T-cell (primary cell): Measurements from ENCODE around the gene CACNA2D4. TPM values are rescaled to one million over a fixed set of nuclear protein-coding genes. Genes with fewer than 3 reads are reported as not detected.

ENCODE experiments used
- ATAC-seq, 4 experiments: fragments of 200-7000 bp in 3 of 4; fragments of 150-1000 bp in 1 of 4; cut with Tn5 transposase; replicated peaks in 1 of 4; 1 replicate in 3 of 4; 2 replicates in 1 of 4; pipeline ENCODE4 v1.10.0; 2021; ENCODE audit warnings: moderate library complexity in 3 of 4, mild to moderate bottlenecking in 2 of 4, moderate number of reproducible peaks in 1 of 4
- CTCF ChIA-PET, 2 donors: fragments of 300-600 bp; sonication (Branson Sonifier 250); formaldehyde crosslinking; loops; one replicate each; lab custom pipeline; 2022; ENCODE audit warnings: antibody characterized with exemption in 2 of 2; lab: Charles Lee
- POLR2A ChIA-PET, 2 donors: fragments of 300-600 bp; sonication (Branson Sonifier 250); formaldehyde crosslinking; loops; one replicate each; lab custom pipeline; 2022; ENCODE audit warnings: antibody characterized with exemption in 2 of 2; lab: Charles Lee
- DNase-seq, 35 experiments: peaks; one replicate each; pipeline versions ENCODE4 v3.0.0 to v3.0.0-alpha.2; 2013 to 2023
- H3K27ac ChIP-seq: one replicate; pipeline ENCODE4 v1.5.1; 2013; ENCODE audit warnings: low read length
- H3K27me3 ChIP-seq, 2 experiments: replicated peaks in 1 of 2; 1 replicate in 1 of 2; 2 replicates in 1 of 2; pipeline versions ENCODE4 v1.6.1 to v1.7.0; 2013; ENCODE audit warnings: low read length in 1 of 2, mixed read lengths in 1 of 2; ENCODE audit not compliant: control insufficient read depth in 2 of 2, insufficient read depth in 2 of 2; ENCODE audit errors: extremely low read depth in 1 of 2
- H3K36me3 ChIP-seq, 2 donors: 1 replicate in 1 of 2; 2 replicates in 1 of 2; pipeline versions ENCODE4 v1.6.1 to v1.7.0; 2013; ENCODE audit warnings: low read length in 1 of 2; ENCODE audit not compliant: control insufficient read depth in 2 of 2, insufficient read depth in 1 of 2; ENCODE audit errors: extremely low read depth in 1 of 2
- H3K4me1 ChIP-seq, 2 experiments: 1 replicate in 1 of 2; 2 replicates in 1 of 2; pipeline versions ENCODE4 v1.6.1 to v1.7.0; 2013; ENCODE audit warnings: low read length in 2 of 2, mixed read lengths in 1 of 2; ENCODE audit not compliant: insufficient read depth in 2 of 2, control insufficient read depth in 1 of 2; ENCODE audit errors: extremely low read depth in 1 of 2
- H3K4me3 ChIP-seq, 2 donors: 1 replicate in 1 of 2; 2 replicates in 1 of 2; pipeline versions ENCODE4 v1.5.1 to v1.7.0; 2013; ENCODE audit warnings: mild to moderate bottlenecking in 2 of 2, low read length in 1 of 2, moderate library complexity in 1 of 2; ENCODE audit not compliant: control insufficient read depth in 1 of 2; ENCODE audit errors: extremely low read depth in 1 of 2
- H3K9me3 ChIP-seq: 2 replicates; pipeline ENCODE4 v1.7.0; 2013
- H3K27ac Mint-ChIP-seq, 2 donors: one replicate each; pipeline ENCODE4 v1.8.0; 2020 to 2021; ENCODE audit warnings: mild to moderate bottlenecking in 2 of 2, mixed read lengths in 2 of 2
- H3K27me3 Mint-ChIP-seq, 2 donors: one replicate each; pipeline ENCODE4 v1.8.0; 2021 to 2022; ENCODE audit warnings: mixed read lengths in 2 of 2
- H3K36me3 Mint-ChIP-seq: one replicate; pipeline ENCODE4 v1.8.0; 2021; ENCODE audit warnings: mixed read lengths
- H3K4me1 Mint-ChIP-seq, 3 donors: one replicate each; pipeline ENCODE4 v1.8.0; 2020 to 2022; ENCODE audit warnings: mixed read lengths in 3 of 3, mild to moderate bottlenecking in 1 of 3
- H3K4me3 Mint-ChIP-seq, 3 donors: one replicate each; pipeline ENCODE4 v1.8.0; 2020 to 2022; ENCODE audit warnings: mild to moderate bottlenecking in 3 of 3, mixed read lengths in 3 of 3, moderate library complexity in 3 of 3
- H3K9me3 Mint-ChIP-seq, 3 donors: one replicate each; pipeline ENCODE4 v1.8.0; 2020 to 2022; ENCODE audit warnings: mixed read lengths in 3 of 3
- WGBS: methylation state at CpG from one replicate; pipeline ENCODE4 v1.1.5; 2013; ENCODE audit warnings: missing lambda C conversion rate; ENCODE audit not compliant: insufficient coverage; 5-methylcytosine and 5-hydroxymethylcytosine counted together
- total RNA-seq, 35 experiments: library from RNA in 6 of 35; stranded (reverse) in 6 of 35; fragments of 120-200 nt in 1 of 35; gene quantifications; one replicate each; pipeline versions ENCODE4 v1.2.1 to v1.2.4 and lab custom pipeline; 2013 to 2026

Gene CACNA2D4
- total RNA-seq, 5 donors from 2014 or later (not counting 1 experiment from before 2014, with no cell fraction given), result 10.2 to 14.8 (median 12.1) TPM

DNA sequence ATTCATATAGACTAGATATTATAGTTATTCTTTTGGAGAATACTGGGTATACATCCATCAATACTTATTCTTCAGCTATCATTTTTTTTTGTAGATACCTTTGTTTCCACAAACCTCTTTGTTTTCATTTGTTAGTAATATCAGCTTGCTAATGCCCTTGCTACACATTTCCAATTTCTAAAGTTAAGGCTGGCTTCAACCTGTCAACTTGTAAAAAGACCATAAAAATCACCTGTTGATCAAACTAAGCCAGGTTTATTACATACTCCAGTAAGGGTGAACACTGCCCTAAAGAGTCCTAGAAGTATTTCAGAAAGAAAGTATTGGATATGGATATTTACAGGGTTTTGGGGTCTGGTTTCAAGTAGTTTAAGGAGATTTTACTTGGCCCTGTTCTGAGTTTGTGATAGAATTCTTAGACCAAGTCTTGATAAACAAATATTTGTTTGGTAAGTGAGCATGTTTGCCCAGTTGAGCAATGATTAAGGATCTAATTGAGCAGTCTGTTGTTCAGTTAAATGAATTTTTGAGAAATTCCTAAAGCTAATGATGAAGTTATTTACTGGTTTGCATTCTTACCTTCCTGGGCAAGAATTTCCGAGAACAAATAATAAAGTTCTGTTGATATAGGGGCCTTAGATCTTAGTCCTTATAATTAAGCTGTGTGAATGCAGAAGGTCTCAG, 150.9 kb downstream of the CACNA2D4 start:
- Histone ChIP-seq H3K36me3 (peaks cover 0 to 4% of the 10 kb centered on the region in 2 donors), H3K27me3 (no peaks in the 10 kb centered on the region), H3K9me3 (no peaks in the 10 kb centered on the region), H3K27ac (no peak overlapping the region), H3K4me3 (no peak overlapping the region), H3K4me1 (no peaks in the 10 kb centered on the region)
- DNase-seq, result no peak
- Mint-ChIP-seq H3K4me1 (peaks cover 18 to 24% (median 22%) of the 10 kb centered on the region in 3 donors), H3K36me3 (peaks cover 13% of the 10 kb centered on the region), H3K27ac (no peak overlapping the region), H3K4me3 (no peak overlapping the region), H3K9me3 (no peaks in the 10 kb centered on the region), H3K27me3 (no peaks in the 10 kb centered on the region)
- no peak for ATAC-seq
- ChIA-PET POLR2A (interaction anchor here in 1 of 2 donors (0.6 kb wide), 1 partner anchor 1093 kb away, joined by 3 read pairs; no protein-coding TSS in a partner anchor), CTCF (interaction anchor here (0.6 to 1.1 kb wide), 7 partner anchors 23 to 1362 kb away, joined by 3 to 6 read pairs (median 4); no protein-coding TSS in a partner anchor)
- 100% methylated on average over 1 of the region's 1 CpG for WGBS

DNA sequence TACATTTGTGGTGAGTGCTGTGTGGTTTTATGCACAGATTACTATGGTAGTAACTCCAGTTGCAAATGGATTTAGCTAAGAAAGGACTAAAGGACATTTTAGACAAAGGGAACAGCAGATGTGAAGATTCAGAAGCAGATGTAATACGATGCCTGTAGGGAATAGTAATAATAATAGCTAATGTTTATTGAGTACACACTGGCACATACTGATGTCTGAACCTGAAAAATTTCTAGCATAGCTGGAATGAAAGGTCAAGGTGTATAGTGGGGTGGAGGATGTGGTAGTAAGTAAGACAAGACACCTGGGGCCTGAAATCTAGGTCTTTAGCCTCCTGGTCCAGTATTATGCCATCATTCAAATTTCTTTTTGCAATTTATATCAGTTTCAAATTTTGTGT, 152.3 kb downstream of the CACNA2D4 start:
- WGBS, result 100% methylated on average over 1 of the region's 1 CpG
- H3K27ac ChIP-seq, result no peak overlapping the region
- H3K27me3 ChIP-seq, result no peaks in the 10 kb centered on the region
- no peaks in the 10 kb centered on the region for H3K9me3 Mint-ChIP-seq
- H3K9me3 ChIP-seq, result no peaks in the 10 kb centered on the region
- no peak for DNase-seq
- no peak overlapping the region for H3K4me3 ChIP-seq
- no peak overlapping the region for H3K4me3 Mint-ChIP-seq
- H3K36me3 Mint-ChIP-seq, result peaks cover 16% of the 10 kb centered on the region
- no peaks in the 10 kb centered on the region for H3K27me3 Mint-ChIP-seq
- H3K27ac Mint-ChIP-seq, result no peak overlapping the region
- peaks cover 0 to 2% of the 10 kb centered on the region in 2 donors for H3K36me3 ChIP-seq
- ChIA-PET CTCF (interaction anchor here in 1 of 2 donors (1.3 kb wide), 1 partner anchor 14 kb away, joined by 3 read pairs; no protein-coding TSS in a partner anchor), POLR2A (no interaction called here)
- H3K4me1 ChIP-seq, result no peaks in the 10 kb centered on the region
- H3K4me1 Mint-ChIP-seq, result peaks cover 17 to 24% (median 17%) of the 10 kb centered on the region in 3 donors
- no peak for ATAC-seq

DNA sequence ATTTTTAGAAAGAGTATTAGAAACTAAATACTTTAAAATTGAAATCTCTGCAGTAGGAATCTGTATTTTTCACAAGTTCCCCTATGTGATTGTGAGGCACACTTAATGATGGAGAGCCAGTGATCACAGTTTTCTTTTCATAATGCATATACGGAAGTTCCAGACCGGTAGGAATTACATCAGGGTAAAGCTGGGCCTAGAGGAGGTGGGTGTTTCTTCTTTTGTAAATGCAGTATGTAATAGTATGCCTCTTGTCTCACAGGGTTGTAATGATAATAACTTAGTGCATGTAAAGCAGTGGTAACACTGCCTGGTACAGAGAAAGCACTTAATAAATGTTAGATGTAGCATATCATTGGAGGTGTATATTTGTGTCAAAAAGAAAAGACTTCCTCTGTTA, 155.3 kb downstream of the CACNA2D4 start:
- ChIA-PET CTCF (no interaction called here), POLR2A (no interaction called here)
- DNase-seq (no peak), ATAC-seq (no peak)
- H3K36me3 Mint-ChIP-seq, result peaks cover 31% of the 10 kb centered on the region
- peaks cover 15 to 24% (median 21%) of the 10 kb centered on the region in 3 donors for H3K4me1 Mint-ChIP-seq
- H3K27ac Mint-ChIP-seq, result no peak overlapping the region
- no CpG with 5 or more reads among the region's 2 CpGs for WGBS
- no peak overlapping the region for H3K4me3 ChIP-seq
- no peak overlapping the region for H3K27ac ChIP-seq
- H3K27me3 ChIP-seq, result no peaks in the 10 kb centered on the region
- no peaks in the 10 kb centered on the region for H3K4me1 ChIP-seq
- H3K36me3 ChIP-seq, result peaks cover 2 to 4% of the 10 kb centered on the region in 2 donors
- H3K27me3 Mint-ChIP-seq, result no peaks in the 10 kb centered on the region
- H3K9me3 ChIP-seq, result no peaks in the 10 kb centered on the region
- no peaks in the 10 kb centered on the region for H3K9me3 Mint-ChIP-seq
- H3K4me3 Mint-ChIP-seq, result no peak overlapping the region

DNA sequence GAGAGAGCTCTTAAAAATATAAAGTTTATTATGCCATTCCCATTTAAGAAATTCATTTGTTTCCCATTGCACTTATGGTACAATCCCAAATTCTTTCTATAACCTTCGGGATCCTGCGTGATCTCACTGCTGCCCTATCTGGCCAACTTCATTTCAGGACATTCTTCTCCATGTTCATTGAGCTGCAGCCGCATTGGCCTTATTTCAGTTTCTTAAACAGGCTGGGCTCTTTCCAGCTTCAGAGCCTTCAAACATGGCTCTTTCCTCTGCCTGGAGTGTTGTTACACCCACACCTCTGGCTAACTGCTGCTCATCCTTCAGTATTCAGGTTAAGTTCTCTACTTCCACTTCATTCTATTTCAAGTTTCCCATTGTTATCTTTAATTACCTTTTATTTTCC, 156.6 kb downstream of the CACNA2D4 start:
- 100% methylated on average over 3 of the region's 3 CpGs for WGBS
- H3K4me1 ChIP-seq, result no peaks in the 10 kb centered on the region
- DNase-seq (no peak), ATAC-seq (no peak)
- ChIA-PET CTCF (interaction anchor here in 1 of 2 donors (1.0 kb wide), 1 partner anchor 106 kb away, joined by 3 read pairs; no protein-coding TSS in a partner anchor), POLR2A (no interaction called here)
- no peak overlapping the region for H3K4me3 Mint-ChIP-seq
- H3K27ac Mint-ChIP-seq, result no peak overlapping the region
- H3K9me3 ChIP-seq, result no peaks in the 10 kb centered on the region
- no peaks in the 10 kb centered on the region for H3K9me3 Mint-ChIP-seq
- H3K27ac ChIP-seq, result no peak overlapping the region
- no peaks in the 10 kb centered on the region for H3K27me3 Mint-ChIP-seq
- H3K36me3 ChIP-seq, result peaks cover 7 to 10% of the 10 kb centered on the region in 2 donors
- peaks cover 16 to 24% (median 16%) of the 10 kb centered on the region in 3 donors for H3K4me1 Mint-ChIP-seq
- peaks cover 37% of the 10 kb centered on the region for H3K36me3 Mint-ChIP-seq
- H3K4me3 ChIP-seq, result no peak overlapping the region
- H3K27me3 ChIP-seq, result no peaks in the 10 kb centered on the region

DNA sequence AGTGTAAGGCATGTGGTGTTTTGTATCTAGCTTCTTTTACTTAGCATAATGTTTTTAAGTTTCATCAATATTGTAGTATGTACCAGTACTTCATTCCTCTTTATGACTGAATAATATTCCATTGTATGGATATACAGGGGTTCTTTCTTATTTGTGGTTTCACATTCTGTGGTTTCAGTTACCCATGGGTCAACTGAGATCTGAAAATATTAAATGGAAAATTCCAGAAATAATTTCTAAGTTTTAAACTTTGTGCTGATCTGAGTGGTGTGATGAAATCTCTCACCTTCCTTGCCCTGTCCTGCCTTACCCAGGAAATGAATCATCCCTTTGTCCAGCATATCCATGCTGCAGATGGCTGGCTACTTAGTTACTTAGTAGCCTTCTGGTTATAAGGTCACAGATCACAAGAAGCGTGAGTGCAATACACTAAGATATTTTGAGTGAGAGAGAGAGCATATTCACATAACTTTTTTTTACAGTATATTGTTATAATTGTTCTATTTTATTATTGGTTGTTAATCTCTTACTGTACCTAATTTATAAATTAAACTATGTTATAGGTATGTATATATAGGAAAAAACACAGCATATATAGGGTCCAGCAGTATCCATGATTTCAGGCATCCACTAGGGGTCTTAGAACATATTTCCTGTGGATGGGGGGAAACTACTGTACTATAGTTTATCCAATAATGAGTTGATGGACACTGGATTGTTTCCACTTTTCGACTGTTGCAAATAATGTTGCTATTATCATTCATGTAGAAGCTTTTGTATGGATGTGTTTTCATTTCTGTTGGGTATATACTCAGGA, 157.7 kb downstream of the CACNA2D4 start:
- Mint-ChIP-seq H3K36me3 (peaks cover 44% of the 10 kb centered on the region), H3K9me3 (no peaks in the 10 kb centered on the region), H3K27me3 (no peaks in the 10 kb centered on the region), H3K4me3 (no peak overlapping the region), H3K27ac (no peak overlapping the region), H3K4me1 (peaks cover 12 to 23% (median 18%) of the 10 kb centered on the region in 3 donors)
- no peaks in the 10 kb centered on the region for H3K4me1 ChIP-seq
- H3K4me3 ChIP-seq, result no peak overlapping the region
- DNase-seq, result no peak
- H3K9me3 ChIP-seq, result no peaks in the 10 kb centered on the region
- H3K27ac ChIP-seq, result no peak overlapping the region
- no CpG with 5 or more reads among the region's 2 CpGs for WGBS
- no peaks in the 10 kb centered on the region for H3K27me3 ChIP-seq
- ChIA-PET CTCF (interaction anchor here in 1 of 2 donors (1.0 kb wide), 1 partner anchor 105 kb away, joined by 3 read pairs; no protein-coding TSS in a partner anchor), POLR2A (no interaction called here)
- no peak for ATAC-seq
- H3K36me3 ChIP-seq, result peaks cover 7 to 15% of the 10 kb centered on the region in 2 donors

DNA sequence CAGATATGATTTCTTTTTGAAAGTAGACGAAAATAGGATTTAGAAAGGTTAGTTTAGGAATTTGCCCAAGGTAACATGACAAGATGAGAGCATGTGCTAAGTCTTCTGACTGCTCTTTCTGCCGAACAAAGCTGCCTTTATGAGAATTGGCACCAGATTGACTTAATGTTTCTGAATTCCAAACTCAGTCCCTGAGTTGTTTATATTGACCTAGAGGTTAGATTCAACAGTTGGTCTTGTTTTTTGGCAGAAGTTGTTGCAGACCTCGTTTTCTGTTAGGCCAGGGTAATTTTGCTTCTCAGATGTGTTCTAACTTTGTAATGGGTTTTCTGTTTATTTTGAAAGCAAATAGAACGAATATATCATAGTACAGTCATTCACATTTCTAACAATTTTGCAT, 159.6 kb downstream of the CACNA2D4 start:
- CTCF ChIA-PET, result no interaction called here
- DNase-seq, result no peak
- Mint-ChIP-seq H3K27ac (no peak overlapping the region), H3K36me3 (peaks cover 53% of the 10 kb centered on the region), H3K9me3 (no peaks in the 10 kb centered on the region), H3K27me3 (no peaks in the 10 kb centered on the region), H3K4me1 (peaks cover 5 to 13% (median 12%) of the 10 kb centered on the region in 3 donors), H3K4me3 (no peak overlapping the region)
- 100% methylated on average over 1 of the region's 4 CpGs for WGBS
- Histone ChIP-seq H3K36me3 (peaks cover 7 to 22% of the 10 kb centered on the region in 2 donors), H3K27me3 (no peaks in the 10 kb centered on the region), H3K4me1 (no peaks in the 10 kb centered on the region), H3K9me3 (no peaks in the 10 kb centered on the region), H3K4me3 (no peak overlapping the region), H3K27ac (no peak overlapping the region)
- no peak for ATAC-seq
- POLR2A ChIA-PET, result no interaction called here
